HEK293 (cell line): Measurements from ENCODE around the gene MGAT5B.
A peak's percentile ranks its signal among the peaks of the same experiment; 100 is the strongest.

Source experiments
- CTCF ChIA-PET: fragments of 350-600 bp; formaldehyde crosslinking; extraction: SDS; loops from one replicate; lab custom pipeline; 2021; ENCODE audit warnings: antibody characterized with exemption; lab: Yijun Ruan, JAX
- POLR2A ChIA-PET: fragments of 300-600 bp; formaldehyde crosslinking; extraction: SDS; loops from one replicate; lab custom pipeline; 2020; ENCODE audit warnings: antibody characterized with exemption, inconsistent platforms; lab: Yijun Ruan, JAX
- H3K27ac ChIP-seq: fragments of 200-500 bp; sonication (Bioruptor generic); 2 replicates; pipeline ENCODE4 v1.5.1; 2014; ENCODE audit warnings: low read depth, low read length, control low read depth, inconsistent platforms; ENCODE audit errors: extremely low read depth
- H3K36me3 ChIP-seq, 2 experiments: fragments of 200-500 bp in 1 of 2; sonication (Bioruptor generic) in 1 of 2; 1 replicate in 1 of 2; 2 replicates in 1 of 2; pipeline ENCODE4 v1.5.1; 2014 to 2017; ENCODE audit warnings: inconsistent platforms in 2 of 2, low read length in 2 of 2; ENCODE audit not compliant: control insufficient read depth in 2 of 2, insufficient read depth in 1 of 2
- H3K4me1 ChIP-seq: fragments of 200-500 bp; sonication (Bioruptor generic); 2 replicates; pipeline ENCODE4 v1.5.1; 2014; ENCODE audit warnings: mild to moderate bottlenecking, low read length, inconsistent platforms; ENCODE audit not compliant: control insufficient read depth, insufficient read depth
- H3K4me3 ChIP-seq: 2 replicates; pipeline ENCODE4 v1.5.1; 2011; ENCODE audit warnings: low read depth, mild to moderate bottlenecking, control low read depth, low read length, moderate library complexity
- H3K9me3 ChIP-seq: fragments of 200-500 bp; sonication (Bioruptor generic); 2 replicates; pipeline ENCODE4 v1.5.1; 2014; ENCODE audit warnings: low read depth, low read length, inconsistent platforms; ENCODE audit not compliant: control insufficient read depth, insufficient read depth
- MZF1 ChIP-seq: fragments of 450-650 bp; formaldehyde crosslinking; IDR thresholded peaks from 2 replicates; pipeline ENCODE4 v1.5.1; 2017; ENCODE audit warnings: missing biosample characterization, missing genetic modification characterization, borderline replicate concordance
- OSR2 ChIP-seq: fragments of 450-650 bp; formaldehyde crosslinking; IDR thresholded peaks from 2 replicates; pipeline ENCODE4 v1.5.1; 2016; ENCODE audit warnings: missing biosample characterization, missing genetic modification characterization
- REST ChIP-seq: fragments of 450-650 bp; formaldehyde crosslinking; IDR thresholded peaks from 2 replicates; pipeline ENCODE4 v1.5.1; 2016; ENCODE audit warnings: missing biosample characterization, missing genetic modification characterization
- ZBTB48 ChIP-seq: fragments of 450-650 bp; formaldehyde crosslinking; IDR thresholded peaks from 2 replicates; pipeline ENCODE4 v1.5.1; 2016; ENCODE audit warnings: missing biosample characterization, missing genetic modification characterization
- ZFHX2 ChIP-seq: fragments of 450-650 bp; formaldehyde crosslinking; conservative IDR thresholded peaks from 2 replicates; pipeline ENCODE4 v1.5.1; 2016; ENCODE audit warnings: missing biosample characterization, missing genetic modification characterization
- ZIC2 ChIP-seq: fragments of 450-650 bp; formaldehyde crosslinking; IDR thresholded peaks from 2 replicates; pipeline ENCODE4 v1.5.1; 2016; ENCODE audit warnings: missing biosample characterization, missing genetic modification characterization
- ZNF148 ChIP-seq: fragments of 450-650 bp; formaldehyde crosslinking; IDR thresholded peaks from 2 replicates; pipeline ENCODE4 v1.5.0; 2017; ENCODE audit warnings: missing biosample characterization, missing genetic modification characterization, borderline replicate concordance
- ZNF248 ChIP-seq: fragments of 450-650 bp; formaldehyde crosslinking; IDR thresholded peaks from 2 replicates; pipeline ENCODE4 v1.5.1; 2017; ENCODE audit warnings: missing biosample characterization, missing genetic modification characterization
- ZNF280D ChIP-seq: fragments of 450-650 bp; formaldehyde crosslinking; IDR thresholded peaks from 2 replicates; pipeline ENCODE4 v1.5.1; 2016; ENCODE audit warnings: missing biosample characterization, missing genetic modification characterization
- ZNF335 ChIP-seq: fragments of 450-650 bp; formaldehyde crosslinking; conservative IDR thresholded peaks from 2 replicates; pipeline ENCODE4 v1.5.1; 2016; ENCODE audit warnings: missing biosample characterization, missing genetic modification characterization
- ZNF792 ChIP-seq: fragments of 450-650 bp; formaldehyde crosslinking; IDR thresholded peaks from 2 replicates; pipeline ENCODE4 v1.5.1; 2016; ENCODE audit warnings: missing biosample characterization, missing genetic modification characterization
- TF ChIP-seq, protein P1 (sequence below): fragments of 450-650 bp; formaldehyde crosslinking; IDR thresholded peaks from 2 replicates; pipeline ENCODE4 v1.5.1; 2017; ENCODE audit warnings: missing biosample characterization, missing genetic modification characterization
- TF ChIP-seq, protein P2 (sequence below): fragments of 450-650 bp; formaldehyde crosslinking; IDR thresholded peaks from 2 replicates; pipeline ENCODE4 v1.5.1; 2016; ENCODE audit warnings: missing biosample characterization, missing genetic modification characterization
- TF ChIP-seq, protein P3 (sequence below): fragments of 450-650 bp; formaldehyde crosslinking; IDR thresholded peaks from 2 replicates; pipeline ENCODE4 v1.5.1; 2017; ENCODE audit warnings: missing biosample characterization, missing genetic modification characterization

Gene MGAT5B

GRCh38 chr17:76918811-76919210, 50.6 kb downstream of the MGAT5B start:
- Histone ChIP-seq H3K27ac (no peak overlapping the region), H3K36me3 (no peaks in the 10 kb centered on the region), H3K4me1 (peaks cover 10% of the 10 kb centered on the region), H3K4me3 (no peak overlapping the region), H3K9me3 (no peaks in the 10 kb centered on the region)
- TF ChIP-seq, protein P1, sequence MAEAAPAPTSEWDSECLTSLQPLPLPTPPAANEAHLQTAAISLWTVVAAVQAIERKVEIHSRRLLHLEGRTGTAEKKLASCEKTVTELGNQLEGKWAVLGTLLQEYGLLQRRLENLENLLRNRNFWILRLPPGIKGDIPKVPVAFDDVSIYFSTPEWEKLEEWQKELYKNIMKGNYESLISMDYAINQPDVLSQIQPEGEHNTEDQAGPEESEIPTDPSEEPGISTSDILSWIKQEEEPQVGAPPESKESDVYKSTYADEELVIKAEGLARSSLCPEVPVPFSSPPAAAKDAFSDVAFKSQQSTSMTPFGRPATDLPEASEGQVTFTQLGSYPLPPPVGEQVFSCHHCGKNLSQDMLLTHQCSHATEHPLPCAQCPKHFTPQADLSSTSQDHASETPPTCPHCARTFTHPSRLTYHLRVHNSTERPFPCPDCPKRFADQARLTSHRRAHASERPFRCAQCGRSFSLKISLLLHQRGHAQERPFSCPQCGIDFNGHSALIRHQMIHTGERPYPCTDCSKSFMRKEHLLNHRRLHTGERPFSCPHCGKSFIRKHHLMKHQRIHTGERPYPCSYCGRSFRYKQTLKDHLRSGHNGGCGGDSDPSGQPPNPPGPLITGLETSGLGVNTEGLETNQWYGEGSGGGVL (tag by site-specific recombination): no peak
- TF ChIP-seq ZNF248 (tag by site-specific recombination) (no peak), ZFHX2 (tag by site-specific recombination) (0 out of 2 replicates have a peak, but pooled peaks have one; percentile 14)
- POLR2A ChIA-PET: no interaction called here
- CTCF ChIA-PET: interaction anchor here (0.6 to 1.2 kb wide), 3 partner anchors 11 to 501 kb away, joined by 3 read pairs; no protein-coding TSS in a partner anchor

DNA sequence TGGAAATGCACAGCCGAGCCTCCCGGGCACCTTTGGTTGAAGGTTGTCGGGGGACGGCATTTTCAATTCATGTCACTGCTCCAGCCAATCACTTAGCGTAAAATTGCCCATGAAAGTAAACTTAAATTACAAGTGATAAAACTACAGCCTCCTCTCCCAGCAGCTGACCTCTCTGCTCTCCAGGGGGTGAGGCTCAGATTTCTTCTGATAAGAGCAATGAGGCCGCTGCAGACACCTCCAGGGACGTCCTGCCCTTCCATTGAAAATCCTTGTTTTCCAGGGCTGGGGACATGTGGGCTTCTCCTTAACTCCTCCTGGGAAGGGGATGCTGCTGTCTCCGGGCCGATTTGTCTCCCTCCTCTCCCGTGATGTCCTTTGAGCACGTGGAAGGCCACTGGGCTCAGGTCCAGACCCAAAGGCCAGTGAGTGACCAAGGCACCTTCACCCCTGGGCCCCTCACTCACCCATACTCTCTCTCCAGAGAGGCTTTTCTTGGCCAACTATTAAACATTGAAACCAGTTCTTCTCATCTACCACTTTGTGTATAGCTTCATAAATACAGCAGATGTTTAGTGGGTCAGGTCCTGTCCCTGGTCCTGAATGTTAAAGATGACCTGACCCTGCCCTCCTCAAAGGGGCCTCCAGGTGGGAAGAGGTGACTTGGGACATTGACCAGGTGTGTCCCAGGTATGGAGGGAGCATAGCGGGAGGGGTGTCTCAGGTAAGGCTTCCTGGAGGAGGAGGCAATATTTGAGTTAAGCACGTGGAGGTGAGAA, 52.3 kb downstream of the MGAT5B start:
- ChIA-PET CTCF (no interaction called here), POLR2A (no interaction called here)
- Histone ChIP-seq H3K4me3 (no peak overlapping the region), H3K9me3 (no peaks in the 10 kb centered on the region), H3K36me3 (no peaks in the 10 kb centered on the region), H3K4me1 (peaks cover 10% of the 10 kb centered on the region), H3K27ac (no peak overlapping the region)
- TF ChIP-seq ZNF792 (tag by site-specific recombination): no peak
- peak; percentile 37; the same call in 1 of the 2 replicates for TF ChIP-seq ZIC2 (tag by site-specific recombination)
- TF ChIP-seq ZNF335 (tag by site-specific recombination): no peak
- TF ChIP-seq OSR2 (tag by site-specific recombination): peak; percentile 15; the same call in 1 of the 2 replicates
- TF ChIP-seq ZBTB48 (tag by site-specific recombination): no peak
- no peak for TF ChIP-seq ZNF148
- TF ChIP-seq, protein P2, sequence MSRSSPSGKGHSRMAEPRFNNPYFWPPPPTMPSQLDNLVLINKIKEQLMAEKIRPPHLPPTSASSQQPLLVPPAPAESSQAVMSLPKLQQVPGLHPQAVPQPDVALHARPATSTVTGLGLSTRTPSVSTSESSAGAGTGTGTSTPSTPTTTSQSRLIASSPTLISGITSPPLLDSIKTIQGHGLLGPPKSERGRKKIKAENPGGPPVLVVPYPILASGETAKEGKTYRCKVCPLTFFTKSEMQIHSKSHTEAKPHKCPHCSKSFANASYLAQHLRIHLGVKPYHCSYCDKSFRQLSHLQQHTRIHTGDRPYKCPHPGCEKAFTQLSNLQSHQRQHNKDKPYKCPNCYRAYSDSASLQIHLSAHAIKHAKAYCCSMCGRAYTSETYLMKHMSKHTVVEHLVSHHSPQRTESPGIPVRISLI: no peak
- no peak for TF ChIP-seq MZF1 (tag by site-specific recombination)
- no peak for TF ChIP-seq ZNF280D (tag by site-specific recombination)
- TF ChIP-seq, protein P3, sequence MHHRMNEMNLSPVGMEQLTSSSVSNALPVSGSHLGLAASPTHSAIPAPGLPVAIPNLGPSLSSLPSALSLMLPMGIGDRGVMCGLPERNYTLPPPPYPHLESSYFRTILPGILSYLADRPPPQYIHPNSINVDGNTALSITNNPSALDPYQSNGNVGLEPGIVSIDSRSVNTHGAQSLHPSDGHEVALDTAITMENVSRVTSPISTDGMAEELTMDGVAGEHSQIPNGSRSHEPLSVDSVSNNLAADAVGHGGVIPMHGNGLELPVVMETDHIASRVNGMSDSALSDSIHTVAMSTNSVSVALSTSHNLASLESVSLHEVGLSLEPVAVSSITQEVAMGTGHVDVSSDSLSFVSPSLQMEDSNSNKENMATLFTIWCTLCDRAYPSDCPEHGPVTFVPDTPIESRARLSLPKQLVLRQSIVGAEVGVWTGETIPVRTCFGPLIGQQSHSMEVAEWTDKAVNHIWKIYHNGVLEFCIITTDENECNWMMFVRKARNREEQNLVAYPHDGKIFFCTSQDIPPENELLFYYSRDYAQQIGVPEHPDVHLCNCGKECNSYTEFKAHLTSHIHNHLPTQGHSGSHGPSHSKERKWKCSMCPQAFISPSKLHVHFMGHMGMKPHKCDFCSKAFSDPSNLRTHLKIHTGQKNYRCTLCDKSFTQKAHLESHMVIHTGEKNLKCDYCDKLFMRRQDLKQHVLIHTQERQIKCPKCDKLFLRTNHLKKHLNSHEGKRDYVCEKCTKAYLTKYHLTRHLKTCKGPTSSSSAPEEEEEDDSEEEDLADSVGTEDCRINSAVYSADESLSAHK (tag by site-specific recombination): 0 out of 2 replicates have a peak, but pooled peaks have one; percentile 31
- TF ChIP-seq REST (tag by site-specific recombination): peak; percentile 95
